HUES48 (cell line): ENCODE measurements around the gene KCNAB2.

ENCODE experiments used
- H3K27ac ChIP-seq: one replicate; pipeline ENCODE4 v1.7.0; 2013; ENCODE audit warnings: low read depth, low read length, inconsistent platforms
- H3K27me3 ChIP-seq: 2 replicates; pipeline ENCODE4 v1.6.1; 2013; ENCODE audit warnings: mild to moderate bottlenecking, low read length; ENCODE audit not compliant: control insufficient read depth, insufficient read depth
- H3K36me3 ChIP-seq: 2 replicates; pipeline ENCODE4 v1.6.1; 2013; ENCODE audit warnings: low read length; ENCODE audit not compliant: control insufficient read depth, insufficient read depth
- H3K4me1 ChIP-seq: 2 replicates; pipeline ENCODE4 v1.6.1; 2013; ENCODE audit warnings: mild to moderate bottlenecking, low read length; ENCODE audit not compliant: control insufficient read depth, insufficient read depth
- H3K4me3 ChIP-seq: 2 replicates; pipeline ENCODE4 v1.5.1; 2013; ENCODE audit warnings: mild to moderate bottlenecking, low read depth, low read length
- H3K9ac ChIP-seq: 2 replicates; pipeline ENCODE4 v1.6.1; 2013; ENCODE audit warnings: mild to moderate bottlenecking, low read depth, low read length, moderate library complexity
- H3K9me3 ChIP-seq: 2 replicates; pipeline ENCODE4 v1.6.1; 2013; ENCODE audit warnings: low read length; ENCODE audit not compliant: control insufficient read depth, insufficient read depth

Gene KCNAB2

GRCh38 chr1:6003568-6004411 is 41.9 kb upstream of the KCNAB2 start:
- Histone ChIP-seq H3K4me3 (no peak overlapping the region), H3K9ac (no peak overlapping the region), H3K36me3 (no peaks in the 10 kb centered on the region), H3K27me3 (no peaks in the 10 kb centered on the region), H3K27ac (no peak overlapping the region), H3K4me1 (peaks cover 17% of the 10 kb centered on the region; the same call in 1 of the 2 replicates), H3K9me3 (no peaks in the 10 kb centered on the region)

GRCh38 chr1:6004412-6005123 is 41.1 kb upstream of the KCNAB2 start:
- Histone ChIP-seq H3K4me3 (no peak overlapping the region), H3K36me3 (no peaks in the 10 kb centered on the region), H3K9me3 (no peaks in the 10 kb centered on the region), H3K4me1 (peaks cover 17% of the 10 kb centered on the region; the same call in 1 of the 2 replicates), H3K27me3 (no peaks in the 10 kb centered on the region), H3K9ac (no peak overlapping the region), H3K27ac (no peak overlapping the region)

- H3K27ac ChIP-seq: no peak overlapping the region
- no peak overlapping the region for H3K9ac ChIP-seq
- peaks cover 17% of the 10 kb centered on the region; the same call in 1 of the 2 replicates for H3K4me1 ChIP-seq
- no peak overlapping the region for H3K4me3 ChIP-seq
- H3K36me3 ChIP-seq: no peaks in the 10 kb centered on the region
- H3K9me3 ChIP-seq: no peaks in the 10 kb centered on the region
- no peaks in the 10 kb centered on the region for H3K27me3 ChIP-seq
Observed at GRCh38 chr1:6005276-6005917, 40.3 kb upstream of the KCNAB2 start.

GRCh38 chr1:6006882-6007281 is 38.8 kb upstream of the KCNAB2 start:
- Histone ChIP-seq H3K27me3 (no peaks in the 10 kb centered on the region), H3K9ac (no peak overlapping the region), H3K27ac (no peak overlapping the region), H3K4me3 (no peak overlapping the region), H3K4me1 (peaks cover 17% of the 10 kb centered on the region; the same call in 1 of the 2 replicates), H3K36me3 (no peaks in the 10 kb centered on the region), H3K9me3 (no peaks in the 10 kb centered on the region)

- H3K9ac ChIP-seq: no peak overlapping the region
- H3K27ac ChIP-seq: no peak overlapping the region
- peaks cover 15% of the 10 kb centered on the region; the same call in 1 of the 2 replicates for H3K4me1 ChIP-seq
- H3K36me3 ChIP-seq: no peaks in the 10 kb centered on the region
- no peaks in the 10 kb centered on the region for H3K27me3 ChIP-seq
- H3K4me3 ChIP-seq: no peak overlapping the region
- H3K9me3 ChIP-seq: no peaks in the 10 kb centered on the region
Observed at GRCh38 chr1:6007318-6008083, 38.2 kb upstream of the KCNAB2 start.

GRCh38 chr1:6008084-6008415 is 37.6 kb upstream of the KCNAB2 start:
- Histone ChIP-seq H3K27ac (no peak overlapping the region), H3K9ac (no peak overlapping the region), H3K9me3 (no peaks in the 10 kb centered on the region), H3K36me3 (no peaks in the 10 kb centered on the region), H3K4me3 (no peak overlapping the region), H3K4me1 (peaks cover 10% of the 10 kb centered on the region; the same call in 1 of the 2 replicates), H3K27me3 (no peaks in the 10 kb centered on the region)

GRCh38 chr1:6008696-6009095 is 37.0 kb upstream of the KCNAB2 start:
- Histone ChIP-seq H3K9ac (no peak overlapping the region), H3K4me1 (peaks cover 8% of the 10 kb centered on the region; the same call in 1 of the 2 replicates), H3K27me3 (no peaks in the 10 kb centered on the region), H3K9me3 (no peaks in the 10 kb centered on the region), H3K27ac (no peak overlapping the region), H3K4me3 (no peak overlapping the region), H3K36me3 (no peaks in the 10 kb centered on the region)

- H3K9ac ChIP-seq: no peak overlapping the region
- H3K36me3 ChIP-seq: no peaks in the 10 kb centered on the region
- H3K9me3 ChIP-seq: no peaks in the 10 kb centered on the region
- no peaks in the 10 kb centered on the region for H3K27me3 ChIP-seq
- H3K4me3 ChIP-seq: no peak overlapping the region
- no peak overlapping the region for H3K27ac ChIP-seq
- H3K4me1 ChIP-seq: peaks cover 3% of the 10 kb centered on the region; the same call in 1 of the 2 replicates
Observed at GRCh38 chr1:6009120-6010040, 36.3 kb upstream of the KCNAB2 start.

GRCh38 chr1:6010554-6010953 is 35.1 kb upstream of the KCNAB2 start:
- H3K9me3 ChIP-seq: no peaks in the 10 kb centered on the region
- no peak overlapping the region for H3K27ac ChIP-seq

More at GRCh38 chr1:6010554-6010953, 35.1 kb upstream of the KCNAB2 start:
- Histone ChIP-seq H3K9ac (no peak overlapping the region), H3K36me3 (no peaks in the 10 kb centered on the region), H3K27me3 (no peaks in the 10 kb centered on the region), H3K4me1 (no peaks in the 10 kb centered on the region), H3K4me3 (no peak overlapping the region)
